Panc1 (cell line): ENCODE data around the gene ASB6. TPM values are rescaled to one million over a fixed set of nuclear protein-coding genes. Genes with fewer than 3 reads are reported as not detected.

Source experiments
- ATAC-seq: fragments of 200-7000 bp; cut with Tn5 transposase; 2 replicates; pipeline ENCODE4 v1.9.1; 2020; ENCODE audit warnings: mild to moderate bottlenecking, moderate library complexity
- BruUV-seq: library from RNA; stranded (reverse); fragments of 400-500 nt; replicated peaks from 2 replicates; lab custom pipeline; 2021; lab: Mats Ljungman, UMichigan
- CTCF ChIA-PET: fragments of 300-600 bp; sonication (Branson Sonifier 250); formaldehyde crosslinking; loops from one replicate; lab custom pipeline; 2022; ENCODE audit warnings: antibody characterized with exemption; lab: Charles Lee
- POLR2A ChIA-PET: fragments of 300-600 bp; sonication (Branson Sonifier 250); formaldehyde crosslinking; loops from one replicate; lab custom pipeline; 2022; ENCODE audit warnings: antibody characterized with exemption; lab: Charles Lee
- DNase-seq: peaks from one replicate; pipeline ENCODE4 v3.0.0-alpha.2; 2010; ENCODE audit warnings: low read depth, low spot score
- H3K27ac ChIP-seq: 2 replicates; pipeline ENCODE4 v1.5.1; 2011; ENCODE audit warnings: mild to moderate bottlenecking, low read length, inconsistent platforms
- H3K27me3 ChIP-seq: fragments of 200-500 bp; sonication (Bioruptor generic); 2 replicates; pipeline ENCODE4 v1.6.0; 2014; ENCODE audit warnings: low read length, inconsistent platforms; ENCODE audit not compliant: control insufficient read depth, insufficient read depth
- H3K36me3 ChIP-seq: fragments of 200-500 bp; sonication (Bioruptor generic); 2 replicates; pipeline ENCODE4 v1.5.1; 2014; ENCODE audit warnings: inconsistent platforms, mild to moderate bottlenecking, low read length, moderate library complexity; ENCODE audit not compliant: control insufficient read depth, insufficient read depth
- H3K4me1 ChIP-seq: 2 replicates; pipeline ENCODE4 v1.5.1; 2011; ENCODE audit warnings: inconsistent platforms, mild to moderate bottlenecking, low read length, moderate library complexity; ENCODE audit not compliant: control insufficient read depth, insufficient read depth
- H3K4me3 ChIP-seq, 2 experiments: 2 replicates each; pipeline ENCODE4 v1.5.1; 2011 to 2012; ENCODE audit warnings: low read depth in 2 of 2, low read length in 2 of 2, mild to moderate bottlenecking in 2 of 2, inconsistent platforms in 1 of 2, moderate library complexity in 1 of 2
- H3K9me3 ChIP-seq: fragments of 200-500 bp; sonication (Bioruptor generic); 2 replicates; pipeline ENCODE4 v1.5.1; 2014; ENCODE audit warnings: low read depth, mild to moderate bottlenecking, inconsistent platforms, low read length, moderate library complexity; ENCODE audit not compliant: control insufficient read depth, insufficient read depth
- CTCF ChIP-seq: fragments of 450-650 bp; IDR thresholded peaks from 2 replicates; pipeline ENCODE4 v1.5.1; 2017; ENCODE audit warnings: mild to moderate bottlenecking
- POLR2AphosphoS5 ChIP-seq: IDR thresholded peaks from 2 replicates; pipeline ENCODE4 v1.6.1; 2012; ENCODE audit warnings: mild to moderate bottlenecking, low read depth, low read length, moderate library complexity
- REST ChIP-seq, 2 experiments: IDR thresholded peaks; 2 replicates each; pipeline ENCODE4 v1.6.1; 2011 to 2012; ENCODE audit warnings: low read depth in 2 of 2, control low read depth in 1 of 2, low read length in 1 of 2, mild to moderate bottlenecking in 1 of 2, moderate library complexity in 1 of 2; ENCODE audit not compliant: insufficient read depth in 1 of 2
- SIN3A ChIP-seq: IDR thresholded peaks from 2 replicates; pipeline ENCODE4 v1.6.1; 2012; ENCODE audit warnings: low read depth, mild to moderate bottlenecking, low read length, moderate library complexity, borderline replicate concordance; ENCODE audit not compliant: insufficient read depth
- TCF7L2 ChIP-seq: IDR thresholded peaks from 2 replicates; pipeline ENCODE4 v1.6.1; 2011; ENCODE audit warnings: mild to moderate bottlenecking, low read depth, low read length, inconsistent platforms
- in situ Hi-C: cut with HindIII; loops from 2 replicates; pipeline ENCODE4 v1.10.0; 2016; ENCODE audit warnings: low sequenced_read_pairs, low pct_unique_long_range_greater_than_20kb
- intact Hi-C: fragments of 100-400 bp; cut with micrococcal nuclease; formaldehyde crosslinking; loops from one replicate; pipeline ENCODE4 v1.10.0; 2022; ENCODE audit not compliant: unreplicated experiment
- total RNA-seq: library from RNA; stranded (reverse); gene quantifications from one replicate; pipeline ENCODE4 v1.2.1, GENCODE V29; 2021; ENCODE audit not compliant: unreplicated experiment

ASB6 gene
- total RNA-seq, 1 experiment from 2014 or later = 14.3 TPM

GRCh38 chr9:129682381-129682780 lies 40.4 kb upstream of the ASB6 start:
- in situ Hi-C loops = no loop called here
- TF ChIP-seq SIN3A = no peak
- no peak for TF ChIP-seq CTCF
- no peak for TF ChIP-seq TCF7L2
- TF ChIP-seq POLR2AphosphoS5 = no peak
- TF ChIP-seq REST (IDR thresholded peaks at IDR 0.05; ENCODE audit: insufficient read depth in 1 of 2, low read depth in 2 of 2, low read length in 1 of 2) = no peak
- no peaks in the 10 kb centered on the region for H3K27me3 ChIP-seq
- no peaks in the 10 kb centered on the region for H3K36me3 ChIP-seq
- CTCF ChIA-PET = interaction anchor here (0.7 kb wide), 1 partner anchor 44 kb away, joined by 3 read pairs; no protein-coding TSS in a partner anchor
- POLR2A ChIA-PET = no interaction called here
- ATAC-seq (no peak), DNase-seq (no peak)
- no peaks in the 10 kb centered on the region for H3K4me1 ChIP-seq
- BruUV-seq = no TSS peak
- H3K4me3 ChIP-seq = no peak overlapping the region
- no peaks in the 10 kb centered on the region for H3K9me3 ChIP-seq
- intact Hi-C loops = no loop called here
- H3K27ac ChIP-seq = no peak overlapping the region

GRCh38 chr9:129681924-129682323 lies 40.0 kb upstream of the ASB6 start:
- H3K4me3 ChIP-seq = no peak overlapping the region
- POLR2A ChIA-PET = no interaction called here
- in situ Hi-C loops = no loop called here
- no peak for ATAC-seq
- no peaks in the 10 kb centered on the region for H3K27me3 ChIP-seq
- DNase-seq = no peak
- no peaks in the 10 kb centered on the region for H3K9me3 ChIP-seq
- intact Hi-C loops = no loop called here
- no TSS peak for BruUV-seq
- H3K27ac ChIP-seq = no peak overlapping the region
- CTCF ChIA-PET = no interaction called here
- TF ChIP-seq POLR2AphosphoS5 (no peak), SIN3A (no peak), REST (IDR thresholded peaks at IDR 0.05; ENCODE audit: insufficient read depth in 1 of 2, low read depth in 2 of 2, low read length in 1 of 2) (no peak), CTCF (no peak), TCF7L2 (no peak)
- no peaks in the 10 kb centered on the region for H3K4me1 ChIP-seq
- no peaks in the 10 kb centered on the region for H3K36me3 ChIP-seq
